Hematopoietic multipotent progenitor cell (in vitro differentiated cells): ENCODE measurements around the gene TIGD7. TPM values are rescaled to one million over a fixed set of nuclear protein-coding genes. Genes with fewer than 3 reads are reported as not detected.

Experiments used
- total RNA-seq: library from RNA; depleted of rRNA; stranded (reverse); fragments of >200 nt; gene quantifications from one replicate; pipeline ENCODE4 v1.2.3, GENCODE V29; 2012

Gene TIGD7
- total RNA-seq, 1 donor = 5.7 TPM

Other genes with a start within 250 kb of the TIGD7 start
- 0.54 TPM for gene IL32, start 239.8 kb downstream of the TIGD7 start, total RNA-seq
- under 0.01 TPM for gene ZSCAN10, start 206.1 kb downstream of the TIGD7 start, total RNA-seq
- gene ZNF205, start 192.8 kb downstream of the TIGD7 start, total RNA-seq = 4.8 TPM
- gene ZNF213, start 170.4 kb downstream of the TIGD7 start, total RNA-seq = 7.0 TPM
- gene OR1F1, start 117.2 kb downstream of the TIGD7 start, total RNA-seq = not detected
- gene ZNF200, start 70.3 kb downstream of the TIGD7 start, total RNA-seq = 4.6 TPM
- 0.81 TPM for gene MEFV, start 48.8 kb downstream of the TIGD7 start, total RNA-seq
- gene ZNF263, start 21.9 kb downstream of the TIGD7 start, total RNA-seq = 49.8 TPM
- 21.0 TPM for gene ZNF75A, start 67 bp upstream of the TIGD7 start, total RNA-seq
- 0.27 TPM for gene OR2C1, start 50.5 kb upstream of the TIGD7 start, total RNA-seq
- 11.0 TPM for gene ZSCAN32, start 95.6 kb upstream of the TIGD7 start, total RNA-seq
- gene ZNF174, start 95.8 kb upstream of the TIGD7 start, total RNA-seq = 8.6 TPM
- gene ZNF597, start 138.1 kb upstream of the TIGD7 start, total RNA-seq = 1.6 TPM
- gene NAA60, start 138.2 kb upstream of the TIGD7 start, total RNA-seq = 23.7 TPM
- not detected for gene C16orf90, start 190.1 kb upstream of the TIGD7 start, total RNA-seq
- gene CLUAP1, start 195.6 kb upstream of the TIGD7 start, total RNA-seq = 5.9 TPM